ENCODE results near the gene SOX30.
A peak's percentile ranks its signal among the peaks of the same experiment; 100 is the strongest.

SOX30 gene

GRCh38 chr5:157665467-157666070 is 13.3 kb upstream of the SOX30 start:
- no peaks in the 10 kb centered on the region for H3K36me3 ChIP-seq
- peaks cover 41% of the 10 kb centered on the region for H3K27me3 ChIP-seq
- H3K4me1 ChIP-seq (ENCODE audit: control insufficient read depth in 1 of 2, insufficient read depth in 1 of 2, low read depth in 1 of 2, low read length in 1 of 2) = peaks cover 1 to 2% of the 10 kb centered on the region in 2 experiments
- no peak overlapping the region for H3K4me3 ChIP-seq (ENCODE audit: low read depth in 1 of 2, low read length in 1 of 2)
- H3K27ac ChIP-seq = no peak overlapping the region
- H3K9me3 ChIP-seq = no peaks in the 10 kb centered on the region
- no peak for TF ChIP-seq CTCF (IDR thresholded peaks at IDR 0.05)

GRCh38 chr5:157659868-157660660 is 7.8 kb upstream of the SOX30 start:
- TF ChIP-seq CTCF (IDR thresholded peaks at IDR 0.05) = no peak
- no peaks in the 10 kb centered on the region for H3K4me1 ChIP-seq (ENCODE audit: control insufficient read depth in 1 of 2, insufficient read depth in 1 of 2, low read depth in 1 of 2, low read length in 1 of 2)
- no peak overlapping the region for H3K4me3 ChIP-seq (ENCODE audit: low read depth in 1 of 2, low read length in 1 of 2)
- peaks cover 11% of the 10 kb centered on the region for H3K9me3 ChIP-seq
- no peaks in the 10 kb centered on the region for H3K27me3 ChIP-seq
- no peak overlapping the region for H3K27ac ChIP-seq
- H3K36me3 ChIP-seq = no peaks in the 10 kb centered on the region

GRCh38 chr5:157658893-157659292 is 6.7 kb upstream of the SOX30 start:
- H3K9me3 ChIP-seq = peaks cover 11% of the 10 kb centered on the region
- H3K27me3 ChIP-seq = no peaks in the 10 kb centered on the region
- no peak overlapping the region for H3K4me3 ChIP-seq (ENCODE audit: low read depth in 1 of 2, low read length in 1 of 2)
- no peak for TF ChIP-seq CTCF (IDR thresholded peaks at IDR 0.05)
- H3K27ac ChIP-seq = no peak overlapping the region
- no peaks in the 10 kb centered on the region for H3K36me3 ChIP-seq
- no peaks in the 10 kb centered on the region for H3K4me1 ChIP-seq (ENCODE audit: control insufficient read depth in 1 of 2, insufficient read depth in 1 of 2, low read depth in 1 of 2, low read length in 1 of 2)

GRCh38 chr5:157657516-157657915 is 5.3 kb upstream of the SOX30 start:
- Histone ChIP-seq H3K27ac (no peak overlapping the region), H3K4me3 (ENCODE audit: low read depth in 1 of 2, low read length in 1 of 2) (no peak overlapping the region), H3K4me1 (ENCODE audit: control insufficient read depth in 1 of 2, insufficient read depth in 1 of 2, low read depth in 1 of 2, low read length in 1 of 2) (no peaks in the 10 kb centered on the region), H3K36me3 (no peaks in the 10 kb centered on the region), H3K9me3 (peaks cover 11% of the 10 kb centered on the region), H3K27me3 (no peaks in the 10 kb centered on the region)
- no peak for TF ChIP-seq CTCF (IDR thresholded peaks at IDR 0.05)

- H3K36me3 ChIP-seq = no peaks in the 10 kb centered on the region
- peak overlapping the region; percentile 59 to 65 for H3K4me3 ChIP-seq (ENCODE audit: low read depth in 1 of 2, low read length in 1 of 2)
- peak; percentile 34 for TF ChIP-seq CTCF (IDR thresholded peaks at IDR 0.05)
- peaks cover 7% of the 10 kb centered on the region for H3K27me3 ChIP-seq
- H3K27ac ChIP-seq = peak overlapping the region; percentile 51
- H3K4me1 ChIP-seq (ENCODE audit: control insufficient read depth in 1 of 2, insufficient read depth in 1 of 2, low read depth in 1 of 2, low read length in 1 of 2) = peaks cover 4 to 13% of the 10 kb centered on the region in 2 experiments
- H3K9me3 ChIP-seq = no peaks in the 10 kb centered on the region
Observed at GRCh38 chr5:157651623-157652376, 438 bp downstream of the SOX30 start.

Measured in neutrophil (primary cell).